IMR-90 (cell line): Measurements from ENCODE around the gene FA2H. TPM values are rescaled to one million over a fixed set of nuclear protein-coding genes. Genes with fewer than 3 reads are reported as not detected.

Experiments
- ATAC-seq: fragments of 200-7000 bp; cut with Tn5 transposase; 2 replicates; pipeline ENCODE4 v1.9.1; 2020; ENCODE audit warnings: low read depth, mild to moderate bottlenecking, moderate library complexity
- BruUV-seq: library from RNA; stranded (reverse); fragments of 400-500 nt; replicated peaks from 2 replicates; lab custom pipeline; 2021; lab: Mats Ljungman, UMichigan
- CTCF ChIA-PET: fragments of 300-600 bp; formaldehyde crosslinking; extraction: SDS; loops from one replicate; lab custom pipeline; 2021; ENCODE audit warnings: antibody characterized with exemption; lab: Yijun Ruan, JAX
- POLR2A ChIA-PET: fragments of 300-600 bp; sonication (Branson Sonifier 250); formaldehyde crosslinking; loops from one replicate; lab custom pipeline; 2022; ENCODE audit warnings: antibody characterized with exemption; ENCODE audit not compliant: unreplicated experiment; lab: Charles Lee
- DNase-seq: peaks from one replicate; pipeline ENCODE4 v3.0.0; 2013
- H2AFZ ChIP-seq: replicated peaks from 2 replicates; pipeline ENCODE3; 2013; ENCODE audit warnings: low read length, mild to moderate bottlenecking; ENCODE audit not compliant: poor library complexity
- H2AK5ac ChIP-seq: 2 replicates; pipeline ENCODE4 v1.6.1; 2013; ENCODE audit warnings: low read depth, low read length, inconsistent platforms
- H2AK9ac ChIP-seq: replicated peaks from 2 replicates; pipeline ENCODE3; 2013; ENCODE audit warnings: mild to moderate bottlenecking, low read depth, low read length, moderate library complexity; ENCODE audit not compliant: poor library complexity
- H2BK120ac ChIP-seq: 2 replicates; pipeline ENCODE4 v1.6.1; 2013; ENCODE audit warnings: low read depth, low read length, inconsistent platforms
- H2BK15ac ChIP-seq: 3 replicates; pipeline ENCODE4 v1.6.1; 2013; ENCODE audit warnings: low read depth, low read length, inconsistent platforms
- H2BK20ac ChIP-seq: 2 replicates; pipeline ENCODE4 v1.6.1; 2013; ENCODE audit warnings: low read depth, mild to moderate bottlenecking, inconsistent platforms, low read length, moderate library complexity
- H2BK5ac ChIP-seq: 2 replicates; pipeline ENCODE4 v1.6.1; 2013; ENCODE audit warnings: mild to moderate bottlenecking, low read depth, low read length, inconsistent platforms; ENCODE audit not compliant: poor library complexity, severe bottlenecking
- H3K14ac ChIP-seq: replicated peaks from 2 replicates; pipeline ENCODE4 v1.6.1; 2013; ENCODE audit warnings: low read depth, low read length, inconsistent platforms
- H3K18ac ChIP-seq: 2 replicates; pipeline ENCODE4 v1.6.1; 2013; ENCODE audit warnings: low read depth, low read length, control low read depth
- H3K23ac ChIP-seq: 2 replicates; pipeline ENCODE4 v1.6.1; 2013; ENCODE audit warnings: low read depth, low read length, inconsistent platforms
- H3K27ac ChIP-seq: 2 replicates; pipeline ENCODE4 v1.5.1; 2013; ENCODE audit warnings: mild to moderate bottlenecking, control low read depth, low read length; ENCODE audit not compliant: insufficient read depth
- H3K27me3 ChIP-seq: 2 replicates; pipeline ENCODE4 v1.6.1; 2013; ENCODE audit warnings: low read length; ENCODE audit not compliant: control insufficient read depth, insufficient read depth
- H3K36me3 ChIP-seq: 2 replicates; pipeline ENCODE4 v1.6.1; 2013; ENCODE audit warnings: low read length, mixed read lengths; ENCODE audit not compliant: control insufficient read depth, insufficient read depth
- H3K4ac ChIP-seq: 2 replicates; pipeline ENCODE4 v1.6.1; 2013; ENCODE audit warnings: low read depth, low read length, inconsistent platforms
- H3K4me1 ChIP-seq: 2 replicates; pipeline ENCODE4 v1.6.1; 2013; ENCODE audit warnings: low read length, mixed read lengths; ENCODE audit not compliant: control insufficient read depth, insufficient read depth
- H3K4me2 ChIP-seq: 2 replicates; pipeline ENCODE4 v1.6.1; 2013; ENCODE audit warnings: low read depth, mild to moderate bottlenecking, control low read depth, low read length, moderate library complexity
- H3K4me3 ChIP-seq: 2 replicates; pipeline ENCODE4 v1.5.1; 2013; ENCODE audit warnings: low read depth, mild to moderate bottlenecking, control low read depth, low read length, moderate library complexity; ENCODE audit not compliant: insufficient read depth
- H3K56ac ChIP-seq: 2 replicates; pipeline ENCODE4 v1.6.1; 2013; ENCODE audit warnings: low read length, inconsistent platforms; ENCODE audit not compliant: insufficient read depth; ENCODE audit errors: extremely low read depth
- H3K79me1 ChIP-seq, 2 experiments: 2 replicates each; pipeline ENCODE4 v1.6.1; 2013; ENCODE audit warnings: low read length in 2 of 2, inconsistent platforms in 1 of 2, low read depth in 1 of 2
- H3K9ac ChIP-seq: 2 replicates; pipeline ENCODE4 v1.6.1; 2013; ENCODE audit warnings: low read depth, low read length, control low read depth
- H3K9me1 ChIP-seq: 2 replicates; pipeline ENCODE4 v1.6.1; 2013; ENCODE audit warnings: low read length, inconsistent platforms; ENCODE audit not compliant: insufficient read depth
- H3K9me3 ChIP-seq: 2 replicates; pipeline ENCODE4 v1.6.1; 2013; ENCODE audit warnings: low read length; ENCODE audit not compliant: control insufficient read depth, insufficient read depth
- H4K20me1 ChIP-seq: 2 replicates; pipeline ENCODE4 v1.6.1; 2013; ENCODE audit warnings: low read length, inconsistent platforms; ENCODE audit not compliant: insufficient read depth
- H4K5ac ChIP-seq: 2 replicates; pipeline ENCODE4 v1.6.1; 2013; ENCODE audit warnings: mild to moderate bottlenecking, low read depth, low read length, control low read depth
- H4K8ac ChIP-seq, 2 experiments: 2 replicates each; pipeline ENCODE4 v1.6.1; 2013; ENCODE audit warnings: low read depth in 2 of 2, low read length in 2 of 2, control low read depth in 1 of 2, inconsistent platforms in 1 of 2
- H4K91ac ChIP-seq: 2 replicates; pipeline ENCODE4 v1.6.1; 2013; ENCODE audit warnings: low read depth, low read length, inconsistent platforms; ENCODE audit not compliant: insufficient read depth
- BHLHE40 ChIP-seq: fragments of 150-350 bp; IDR thresholded peaks from 2 replicates; pipeline ENCODE4 v1.6.1; 2016; ENCODE audit warnings: mild to moderate bottlenecking, low read depth, low read length
- CEBPB ChIP-seq: IDR thresholded peaks from 2 replicates; pipeline ENCODE4 v1.6.1; 2012; ENCODE audit warnings: low read depth, low read length, improper control_type of control experiment
- CHD1 ChIP-seq: IDR thresholded peaks from 2 replicates; pipeline ENCODE4 v1.6.1; 2012; ENCODE audit warnings: low read depth, low read length, improper control_type of control experiment
- CTCF ChIP-seq: conservative IDR thresholded peaks from 2 replicates; pipeline ENCODE4 v1.5.1; 2012; ENCODE audit warnings: mild to moderate bottlenecking, low read depth, low read length, improper control_type of control experiment
- ELK1 ChIP-seq: fragments of 150-350 bp; IDR thresholded peaks from 2 replicates; pipeline ENCODE4 v1.6.1; 2016; ENCODE audit warnings: low read depth, mild to moderate bottlenecking, low read length, moderate library complexity, borderline replicate concordance
- MAFK ChIP-seq: IDR thresholded peaks from 2 replicates; pipeline ENCODE4 v1.6.1; 2012; ENCODE audit warnings: low read depth, low read length, improper control_type of control experiment
- MAZ ChIP-seq: IDR thresholded peaks from 2 replicates; pipeline ENCODE4 v1.6.1; 2012; ENCODE audit warnings: low read depth, mild to moderate bottlenecking, low read length, improper control_type of control experiment, moderate library complexity, borderline replicate concordance
- MXI1 ChIP-seq: IDR thresholded peaks from 2 replicates; pipeline ENCODE4 v1.6.1; 2012; ENCODE audit warnings: low read depth, mild to moderate bottlenecking, low read length, moderate library complexity, borderline replicate concordance
- NFE2L2 ChIP-seq: fragments of 150-350 bp; IDR thresholded peaks from 2 replicates; pipeline ENCODE4 v1.6.1; 2016; ENCODE audit warnings: low read depth, mild to moderate bottlenecking, low read length
- POLR2A ChIP-seq: IDR thresholded peaks from 2 replicates; pipeline ENCODE4 v1.6.1; 2012; ENCODE audit warnings: mild to moderate bottlenecking, low read depth, low read length
- RCOR1 ChIP-seq: IDR thresholded peaks from 2 replicates; pipeline ENCODE4 v1.6.1; 2012; ENCODE audit warnings: mild to moderate bottlenecking, low read length, improper control_type of control experiment; ENCODE audit not compliant: insufficient replicate concordance
- RFX5 ChIP-seq: IDR thresholded peaks from 2 replicates; pipeline ENCODE4 v1.8.0; 2012; ENCODE audit warnings: low read depth, mild to moderate bottlenecking, low read length, moderate library complexity
- SMC3 ChIP-seq: fragments of 150-350 bp; IDR thresholded peaks from 2 replicates; pipeline ENCODE4 v1.6.1; 2016; ENCODE audit warnings: low read depth, mild to moderate bottlenecking, antibody characterized with exemption, low read length, moderate library complexity
- USF2 ChIP-seq: fragments of 150-350 bp; IDR thresholded peaks from 2 replicates; pipeline ENCODE4 v1.6.1; 2017; ENCODE audit warnings: mild to moderate bottlenecking, antibody characterized with exemption, low read length, low read depth
- WGBS, 2 experiments: methylation state at CpG; one replicate each; pipeline versions ENCODE4 v1.1.5 to v1.1.7; 2013; ENCODE audit warnings: missing lambda C conversion rate in 2 of 2; ENCODE audit not compliant: insufficient read length in 1 of 2; ENCODE audit errors: extremely low coverage in 2 of 2; 5-methylcytosine and 5-hydroxymethylcytosine counted together
- dilution Hi-C: fragments of 300-500 bp; cut with HindIII; formaldehyde crosslinking; loops from one replicate; pipeline ENCODE4 v1.14.3; 2018; ENCODE audit warnings: low sequenced_read_pairs; ENCODE audit not compliant: unreplicated experiment
- in situ Hi-C: fragments of 300-500 bp; cut with MboI; formaldehyde crosslinking; loops from 3 replicates; pipeline ENCODE4 v1.14.3; 2019; ENCODE audit warnings: low sequenced_read_pairs, inconsistent platforms, mixed read lengths
- intact Hi-C: fragments of 100-400 bp; cut with micrococcal nuclease; formaldehyde crosslinking; loops from 2 replicates; pipeline ENCODE4 v1.10.0; 2022
- polyA plus RNA-seq, 3 experiments: library from polyadenylated mRNA; depleted of rRNA; stranded (reverse); fragments of >200 nt; gene quantifications; 2 replicates each; pipeline ENCODE4 v1.2.3, GENCODE V29; 2012; ENCODE audit warnings: low replicate concordance in 1 of 3
- total RNA-seq: library from RNA; depleted of rRNA; stranded (reverse); fragments of >200 nt; gene quantifications from 2 replicates; pipeline ENCODE4 v1.2.3, GENCODE V29; 2012

The FA2H gene
- total and polyA plus RNA-seq, 2 of the 4 experiments (the other 2 are of a cell fraction), result not detected

- no peaks in the 10 kb centered on the region for H3K9me3 ChIP-seq
- no peaks in the 10 kb centered on the region for H3K4me1 ChIP-seq
- H3K4me2 ChIP-seq, result no peak overlapping the region
- H2BK20ac ChIP-seq, result no peak overlapping the region
- TF ChIP-seq USF2, result no peak
- TF ChIP-seq MAZ, result no peak
- no peak for TF ChIP-seq MAFK
- no peak for TF ChIP-seq SMC3
- TF ChIP-seq BHLHE40, result no peak
- no peak for TF ChIP-seq CHD1
- no peak for TF ChIP-seq POLR2A
- TF ChIP-seq ELK1, result no peak
- TF ChIP-seq NFE2L2, result no peak
- no peak for TF ChIP-seq RCOR1
- TF ChIP-seq CEBPB, result no peak
- no peak for TF ChIP-seq CTCF
- TF ChIP-seq RFX5, result no peak
- TF ChIP-seq MXI1, result no peak
- H4K20me1 ChIP-seq, result no peaks in the 10 kb centered on the region
- H3K27ac ChIP-seq, result no peak overlapping the region
- H2AK5ac ChIP-seq, result no peak overlapping the region
- H2BK5ac ChIP-seq, result no peak overlapping the region
- no peak overlapping the region for H4K5ac ChIP-seq
- H3K14ac ChIP-seq, result no peak overlapping the region
- H3K27me3 ChIP-seq, result peaks cover 2% of the 10 kb centered on the region; the same call in 1 of the 2 replicates
- no peaks in the 10 kb centered on the region for H3K9me1 ChIP-seq
- H3K36me3 ChIP-seq, result no peaks in the 10 kb centered on the region
- no TSS peak for BruUV-seq
- no peak overlapping the region for H3K23ac ChIP-seq
- no peak for ATAC-seq
- no peak overlapping the region for H3K4ac ChIP-seq
- no peaks in the 10 kb centered on the region for H3K79me1 ChIP-seq
- intact Hi-C loops, result no loop called here
- H2BK15ac ChIP-seq, result no peak overlapping the region
- in situ Hi-C loops, result no loop called here
- H3K9ac ChIP-seq, result no peak overlapping the region
- H4K8ac ChIP-seq, result no peak overlapping the region
- DNase-seq, result no peak
- no peak overlapping the region for H2AK9ac ChIP-seq
- no peak overlapping the region for H2BK120ac ChIP-seq
- H2AFZ ChIP-seq, result no peak overlapping the region
- H3K18ac ChIP-seq, result no peak overlapping the region
- dilution Hi-C loops, result no loop called here
- ChIA-PET POLR2A (no interaction called here), CTCF (interaction anchor here (0.7 kb wide), 1 partner anchor 11 kb away, joined by 3 read pairs; no protein-coding TSS in a partner anchor)
- H3K56ac ChIP-seq, result no peak overlapping the region
- 52% methylated on average over 4 of the region's 4 CpGs; no CpG with 5 or more reads in 1 of the 2 experiments for WGBS, 2 experiments
- no peak overlapping the region for H4K91ac ChIP-seq
- H3K4me3 ChIP-seq, result no peak overlapping the region
Observed at GRCh38 chr16:74785031-74785430, 10.4 kb upstream of the FA2H start.
